PC-9 (cell line): ENCODE data around the gene ATP1B1. TPM values are rescaled to one million over a fixed set of nuclear protein-coding genes. Genes with fewer than 3 reads are reported as not detected.

Experiments used
- BruUV-seq: library from RNA; stranded (reverse); fragments of 400-500 nt; replicated peaks from 2 replicates; lab custom pipeline; 2021; lab: Mats Ljungman, UMichigan
- CTCF ChIA-PET: fragments of 300-600 bp; sonication (Branson Sonifier 250); formaldehyde crosslinking; loops from one replicate; lab custom pipeline; 2022; ENCODE audit warnings: antibody characterized with exemption; lab: Charles Lee
- POLR2A ChIA-PET: fragments of 300-600 bp; sonication (Branson Sonifier 250); formaldehyde crosslinking; loops from one replicate; lab custom pipeline; 2022; ENCODE audit warnings: antibody characterized with exemption; ENCODE audit not compliant: unreplicated experiment; lab: Charles Lee
- DNase-seq, 2 experiments: peaks; one replicate each; pipeline versions ENCODE4 v3.0.0 to v3.0.0-alpha.2; 2015 to 2022; ENCODE audit warnings: mixed read lengths in 1 of 2
- H2AFZ ChIP-seq: fragments of 200-600 bp; sonication (generic); 2 replicates; pipeline ENCODE4 v1.8.1; 2017; ENCODE audit warnings: antibody characterized with exemption
- H3F3A ChIP-seq: fragments of 200-600 bp; sonication (generic); 2 replicates; pipeline ENCODE4 v1.8.1; 2017; ENCODE audit warnings: antibody characterized with exemption, mild to moderate bottlenecking, low read depth; ENCODE audit not compliant: insufficient read depth
- H3K27ac ChIP-seq: fragments of 200-600 bp; sonication (generic); 2 replicates; pipeline ENCODE4 v1.6.1; 2016; ENCODE audit warnings: mixed run types
- H3K27me3 ChIP-seq: fragments of 200-600 bp; sonication (generic); 2 replicates; pipeline ENCODE4 v1.6.1; 2016; ENCODE audit warnings: low read depth, mixed run types; ENCODE audit not compliant: insufficient read depth
- H3K36me3 ChIP-seq: fragments of 200-600 bp; sonication (generic); 2 replicates; pipeline ENCODE4 v1.6.1; 2016; ENCODE audit warnings: low read depth, mixed run types
- H3K4me1 ChIP-seq: fragments of 200-600 bp; sonication (generic); replicated peaks from 2 replicates; pipeline ENCODE4 v1.6.1; 2016; ENCODE audit warnings: mixed run types; ENCODE audit not compliant: insufficient read depth
- H3K4me2 ChIP-seq: fragments of 200-600 bp; sonication (generic); 2 replicates; pipeline ENCODE4 v1.6.1; 2017; ENCODE audit warnings: mixed run types
- H3K4me3 ChIP-seq: fragments of 200-600 bp; sonication (generic); 2 replicates; pipeline ENCODE4 v1.6.1; 2016; ENCODE audit warnings: mixed run types
- H3K79me2 ChIP-seq: fragments of 200-600 bp; sonication (generic); 2 replicates; pipeline ENCODE4 v1.6.1; 2017; ENCODE audit warnings: low read depth, mixed run types
- H3K9me2 ChIP-seq: fragments of 200-600 bp; sonication (generic); 2 replicates; pipeline ENCODE4 v1.8.1; 2017; ENCODE audit warnings: mild to moderate bottlenecking; ENCODE audit not compliant: insufficient read depth
- H3K9me3 ChIP-seq: fragments of 200-600 bp; sonication (generic); 2 replicates; pipeline ENCODE4 v1.8.1; 2016; ENCODE audit warnings: low read depth; ENCODE audit not compliant: insufficient read depth
- H4K20me1 ChIP-seq: fragments of 200-600 bp; sonication (generic); 2 replicates; pipeline ENCODE4 v1.8.1; 2017; ENCODE audit not compliant: insufficient read depth
- EZH2 ChIP-seq: fragments of 200-600 bp; sonication (generic); IDR thresholded peaks from 2 replicates; pipeline ENCODE4 v1.8.0; 2017; ENCODE audit warnings: antibody characterized with exemption, low read depth
- intact Hi-C: fragments of 100-400 bp; cut with micrococcal nuclease; formaldehyde crosslinking; loops from one replicate; pipeline ENCODE4 v1.10.0; 2022; ENCODE audit not compliant: unreplicated experiment
- total RNA-seq: library from RNA; stranded (reverse); gene quantifications from 2 replicates; pipeline ENCODE4 v1.2.3, GENCODE V29; 2021
- TF ChIP-seq, protein P1 (sequence below): fragments of 200-600 bp; sonication (generic); conservative IDR thresholded peaks from 2 replicates; pipeline ENCODE4 v1.6.1; 2017; ENCODE audit warnings: mixed run types, antibody characterized with exemption, mild to moderate bottlenecking, moderate library complexity

ATP1B1 gene
- total RNA-seq, 1 experiment from 2014 or later = 110 TPM

DNA sequence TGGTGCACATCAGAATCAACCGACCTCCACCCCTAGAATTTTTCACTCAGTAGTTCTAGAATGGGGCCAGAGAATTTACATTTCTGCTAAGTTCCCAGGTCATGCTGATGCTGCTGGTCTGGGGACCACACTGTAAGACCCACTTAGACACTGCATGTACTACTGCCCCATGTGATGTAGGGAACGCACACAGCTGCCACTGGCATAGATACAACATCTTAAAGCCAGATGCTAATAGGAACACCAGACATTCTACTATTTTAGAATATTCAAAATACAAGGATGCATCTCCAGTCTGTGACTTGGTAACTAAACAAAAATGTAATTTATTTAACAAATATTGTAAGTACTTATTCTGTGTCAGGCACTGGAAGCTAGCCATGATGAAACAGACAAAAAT is 14.1 kb upstream of the ATP1B1 start:
- Histone ChIP-seq H3K27me3 (no peaks in the 10 kb centered on the region), H3K36me3 (no peaks in the 10 kb centered on the region), H3F3A (no peaks in the 10 kb centered on the region), H3K4me2 (no peak overlapping the region), H4K20me1 (no peaks in the 10 kb centered on the region), H3K4me3 (no peak overlapping the region), H2AFZ (no peak overlapping the region), H3K27ac (no peak overlapping the region), H3K9me3 (no peaks in the 10 kb centered on the region), H3K79me2 (no peaks in the 10 kb centered on the region), H3K9me2 (no peaks in the 10 kb centered on the region), H3K4me1 (0 out of 2 replicates have a peak, but pooled peaks cover 8% of the 10 kb centered on the region)
- DNase-seq = no peak
- no TSS peak for BruUV-seq
- ChIA-PET POLR2A (no interaction called here), CTCF (no interaction called here)
- intact Hi-C loops = no loop called here
- TF ChIP-seq, protein P1, sequence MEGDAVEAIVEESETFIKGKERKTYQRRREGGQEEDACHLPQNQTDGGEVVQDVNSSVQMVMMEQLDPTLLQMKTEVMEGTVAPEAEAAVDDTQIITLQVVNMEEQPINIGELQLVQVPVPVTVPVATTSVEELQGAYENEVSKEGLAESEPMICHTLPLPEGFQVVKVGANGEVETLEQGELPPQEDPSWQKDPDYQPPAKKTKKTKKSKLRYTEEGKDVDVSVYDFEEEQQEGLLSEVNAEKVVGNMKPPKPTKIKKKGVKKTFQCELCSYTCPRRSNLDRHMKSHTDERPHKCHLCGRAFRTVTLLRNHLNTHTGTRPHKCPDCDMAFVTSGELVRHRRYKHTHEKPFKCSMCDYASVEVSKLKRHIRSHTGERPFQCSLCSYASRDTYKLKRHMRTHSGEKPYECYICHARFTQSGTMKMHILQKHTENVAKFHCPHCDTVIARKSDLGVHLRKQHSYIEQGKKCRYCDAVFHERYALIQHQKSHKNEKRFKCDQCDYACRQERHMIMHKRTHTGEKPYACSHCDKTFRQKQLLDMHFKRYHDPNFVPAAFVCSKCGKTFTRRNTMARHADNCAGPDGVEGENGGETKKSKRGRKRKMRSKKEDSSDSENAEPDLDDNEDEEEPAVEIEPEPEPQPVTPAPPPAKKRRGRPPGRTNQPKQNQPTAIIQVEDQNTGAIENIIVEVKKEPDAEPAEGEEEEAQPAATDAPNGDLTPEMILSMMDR = no peak
- no peak for TF ChIP-seq EZH2

DNA sequence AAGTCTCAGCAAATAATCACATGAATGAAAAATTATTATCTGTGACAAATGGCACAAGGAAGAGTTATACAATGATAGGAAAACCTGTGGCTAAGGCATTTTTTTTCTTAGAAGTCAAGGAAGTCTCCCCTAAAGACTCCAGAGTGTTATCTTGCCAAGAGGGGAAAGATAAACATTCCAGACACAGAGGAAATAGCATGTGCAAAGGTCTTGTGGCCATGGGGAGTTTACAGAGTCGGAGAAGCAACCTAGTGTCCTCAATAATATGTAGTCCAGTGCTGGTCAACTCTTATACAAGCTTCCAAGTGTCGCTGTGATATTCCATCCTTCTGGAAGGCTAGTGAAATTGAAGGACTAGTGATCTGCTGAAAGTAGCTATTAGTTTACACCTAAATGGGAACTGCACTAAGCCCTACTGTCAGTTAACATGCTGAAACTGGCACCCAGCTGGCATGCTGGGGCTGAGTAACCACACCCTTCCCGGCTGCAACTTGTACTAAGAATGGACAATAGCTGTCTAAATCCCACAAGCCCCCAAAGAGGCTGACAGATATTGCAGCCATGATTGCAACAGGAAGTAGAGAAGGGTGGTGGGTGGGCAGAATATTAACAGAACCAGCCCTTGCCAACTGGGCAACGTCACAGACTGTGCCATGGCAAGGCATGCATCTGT is 11.5 kb upstream of the ATP1B1 start:
- no TSS peak for BruUV-seq
- ChIA-PET CTCF (no interaction called here), POLR2A (interaction anchor here (0.6 kb wide), 1 partner anchor 11 kb away, joined by 3 read pairs; no protein-coding TSS in a partner anchor)
- TF ChIP-seq, protein P1 = no peak
- TF ChIP-seq EZH2 = no peak
- Histone ChIP-seq H3K4me3 (no peak overlapping the region), H3K4me2 (no peak overlapping the region), H3K79me2 (no peaks in the 10 kb centered on the region), H2AFZ (no peak overlapping the region), H3K9me2 (no peaks in the 10 kb centered on the region), H3F3A (no peaks in the 10 kb centered on the region), H3K9me3 (no peaks in the 10 kb centered on the region), H3K36me3 (no peaks in the 10 kb centered on the region), H3K27ac (no peak overlapping the region), H3K27me3 (no peaks in the 10 kb centered on the region), H3K4me1 (no peaks in the 10 kb centered on the region), H4K20me1 (no peaks in the 10 kb centered on the region)
- intact Hi-C loops = no loop called here
- no peak for DNase-seq

DNA sequence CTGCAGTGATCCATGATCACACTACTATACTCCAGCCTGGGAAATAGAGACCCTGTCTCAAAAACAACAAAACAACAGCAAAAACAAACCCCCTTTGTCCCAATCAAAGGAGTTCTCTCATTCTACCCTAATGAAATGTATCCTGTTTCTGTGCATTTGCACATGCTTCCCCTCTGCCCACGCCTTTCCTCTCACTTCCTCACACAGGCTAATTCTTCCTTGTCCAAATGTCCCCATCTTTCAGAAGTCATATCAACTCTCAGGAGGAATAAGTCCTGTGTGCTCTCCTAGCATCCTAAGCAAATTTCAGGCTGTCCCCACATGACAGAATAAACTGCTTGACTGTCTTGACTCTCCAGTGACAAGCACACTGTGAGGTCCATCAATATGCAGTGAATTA is 8.1 kb upstream of the ATP1B1 start:
- Histone ChIP-seq H3K79me2 (no peaks in the 10 kb centered on the region), H3K4me1 (peaks cover 16% of the 10 kb centered on the region), H3F3A (no peaks in the 10 kb centered on the region), H3K27ac (no peak overlapping the region), H3K4me3 (no peak overlapping the region), H4K20me1 (no peaks in the 10 kb centered on the region), H3K36me3 (no peaks in the 10 kb centered on the region), H2AFZ (no peak overlapping the region), H3K4me2 (no peak overlapping the region), H3K9me2 (no peaks in the 10 kb centered on the region), H3K27me3 (no peaks in the 10 kb centered on the region), H3K9me3 (no peaks in the 10 kb centered on the region)
- TF ChIP-seq, protein P1 = no peak
- no peak for DNase-seq
- POLR2A ChIA-PET = no interaction called here
- BruUV-seq = no TSS peak
- intact Hi-C loops = no loop called here
- CTCF ChIA-PET = no interaction called here
